ENCODE data around the gene INSYN1. TPM values are rescaled to one million over a fixed set of nuclear protein-coding genes. Genes with fewer than 3 reads are reported as not detected.

INSYN1 gene
- total RNA-seq, 2 donors from 2014 or later: 17.3 to 26.0 TPM

- TF ChIP-seq POLR2A (IDR thresholded peaks at IDR 0.05) (no peak), CTCF (IDR thresholded peaks at IDR 0.05) (no peak), POLR2AphosphoS5 (IDR thresholded peaks at IDR 0.05) (no peak)
These were observed 3.9 kb upstream of the INSYN1 start for GRCh38 chr15:73756947-73757513.

GRCh38 chr15:73756390-73756789 is 3.2 kb upstream of the INSYN1 start:
- Histone ChIP-seq H3K36me3 (no peaks in the 10 kb centered on the region), H3K27me3 (replicated peaks; ENCODE audit: insufficient read depth) (no peaks in the 10 kb centered on the region), H3K4me3 (no peak overlapping the region), H3K9me3 (no peaks in the 10 kb centered on the region), H3K27ac (no peak overlapping the region), H3K4me1 (replicated peaks) (no peaks in the 10 kb centered on the region)
- no peak for TF ChIP-seq CTCF (IDR thresholded peaks at IDR 0.05)
- TF ChIP-seq POLR2AphosphoS5 (IDR thresholded peaks at IDR 0.05): no peak
- TF ChIP-seq POLR2A (IDR thresholded peaks at IDR 0.05): no peak
- DNase-seq (ENCODE audit: low spot score): no peak
- WGBS: 52% methylated on average over 2 of the region's 2 CpGs
- intact Hi-C loops (cut with DNase I): no loop called here

More at GRCh38 chr15:73756947-73757513, 3.9 kb upstream of the INSYN1 start:
- H3K4me1 ChIP-seq (replicated peaks): no peaks in the 10 kb centered on the region
- no peak for DNase-seq (ENCODE audit: low spot score)
- no peak overlapping the region for H3K27ac ChIP-seq
- intact Hi-C loops (cut with DNase I): no loop called here
- H3K36me3 ChIP-seq: no peaks in the 10 kb centered on the region
- WGBS: 65% methylated on average over 3 of the region's 3 CpGs
- no peaks in the 10 kb centered on the region for H3K9me3 ChIP-seq
- no peaks in the 10 kb centered on the region for H3K27me3 ChIP-seq (replicated peaks; ENCODE audit: insufficient read depth)
- H3K4me3 ChIP-seq: no peak overlapping the region

- Histone ChIP-seq H3K27ac (no peak overlapping the region), H3K27me3 (replicated peaks; ENCODE audit: insufficient read depth) (no peaks in the 10 kb centered on the region), H3K36me3 (no peaks in the 10 kb centered on the region), H3K9me3 (no peaks in the 10 kb centered on the region), H3K4me3 (no peak overlapping the region), H3K4me1 (replicated peaks) (no peaks in the 10 kb centered on the region)
- WGBS: 82% methylated on average over 3 of the region's 3 CpGs
- intact Hi-C loops (cut with DNase I): no loop called here
- TF ChIP-seq POLR2A (IDR thresholded peaks at IDR 0.05) (no peak), CTCF (IDR thresholded peaks at IDR 0.05) (no peak), POLR2AphosphoS5 (IDR thresholded peaks at IDR 0.05) (no peak)
- DNase-seq (ENCODE audit: low spot score): no peak
These were observed 2.8 kb upstream of the INSYN1 start for GRCh38 chr15:73755946-73756345.

- no peak for TF ChIP-seq POLR2A (IDR thresholded peaks at IDR 0.05)
- TF ChIP-seq CTCF (IDR thresholded peaks at IDR 0.05): no peak
- TF ChIP-seq POLR2AphosphoS5 (IDR thresholded peaks at IDR 0.05): no peak
- 90% methylated on average over 5 of the region's 5 CpGs for WGBS
- H3K27ac ChIP-seq: no peak overlapping the region
- no peaks in the 10 kb centered on the region for H3K4me1 ChIP-seq (replicated peaks)
- H3K4me3 ChIP-seq: no peak overlapping the region
- no peaks in the 10 kb centered on the region for H3K27me3 ChIP-seq (replicated peaks; ENCODE audit: insufficient read depth)
- no peaks in the 10 kb centered on the region for H3K36me3 ChIP-seq
- no peaks in the 10 kb centered on the region for H3K9me3 ChIP-seq
- DNase-seq (ENCODE audit: low spot score): no peak
- intact Hi-C loops (cut with DNase I): no loop called here
These were observed 2.3 kb upstream of the INSYN1 start for GRCh38 chr15:73755481-73755880.

- intact Hi-C loops (cut with DNase I): no loop called here
- Histone ChIP-seq H3K9me3 (no peaks in the 10 kb centered on the region), H3K27ac (no peak overlapping the region), H3K36me3 (no peaks in the 10 kb centered on the region), H3K4me1 (replicated peaks) (no peaks in the 10 kb centered on the region), H3K27me3 (replicated peaks; ENCODE audit: insufficient read depth) (no peaks in the 10 kb centered on the region), H3K4me3 (no peak overlapping the region)
- 57% methylated on average over 8 of the region's 8 CpGs for WGBS
- DNase-seq (ENCODE audit: low spot score): no peak
- TF ChIP-seq CTCF (IDR thresholded peaks at IDR 0.05): no peak
These were observed 1.3 kb upstream of the INSYN1 start for GRCh38 chr15:73754461-73754860.

Measured in prostate gland (tissue), 2 donors.